Trophoblast cell (in vitro differentiated cells and primary cell): Measurements from ENCODE around the gene TEAD4.

ENCODE experiments used
- DNase-seq, 2 donors: peaks; one replicate each; pipeline ENCODE4 v3.0.0-alpha.2; 2016
- H2AFZ ChIP-seq: 2 replicates; pipeline ENCODE4 v1.6.1; 2013; ENCODE audit warnings: low read length, moderate library complexity, mild to moderate bottlenecking; ENCODE audit not compliant: insufficient read depth, poor library complexity
- H2AK5ac ChIP-seq: 2 replicates; pipeline ENCODE4 v1.6.1; 2013; ENCODE audit warnings: mild to moderate bottlenecking, low read length
- H2BK120ac ChIP-seq: 2 replicates; pipeline ENCODE4 v1.6.1; 2013; ENCODE audit warnings: low read length, mild to moderate bottlenecking, moderate library complexity; ENCODE audit not compliant: insufficient read depth, poor library complexity
- H2BK12ac ChIP-seq: 2 replicates; pipeline ENCODE4 v1.6.1; 2013; ENCODE audit warnings: mild to moderate bottlenecking, low read length, moderate library complexity
- H2BK5ac ChIP-seq: 2 replicates; pipeline ENCODE4 v1.6.1; 2013; ENCODE audit warnings: low read length, low read depth, moderate library complexity, mild to moderate bottlenecking; ENCODE audit not compliant: poor library complexity
- H3K14ac ChIP-seq: 2 replicates; pipeline ENCODE4 v1.6.1; 2013; ENCODE audit warnings: mild to moderate bottlenecking, low read length
- H3K18ac ChIP-seq: 2 replicates; pipeline ENCODE4 v1.6.1; 2013; ENCODE audit warnings: mild to moderate bottlenecking, low read length
- H3K23ac ChIP-seq: 2 replicates; pipeline ENCODE4 v1.6.1; 2013; ENCODE audit warnings: low read length
- H3K27ac ChIP-seq: 2 replicates; pipeline ENCODE4 v1.5.1; 2013; ENCODE audit warnings: low read depth, mild to moderate bottlenecking, inconsistent platforms, low read length, moderate library complexity
- H3K27me3 ChIP-seq: 2 replicates; pipeline ENCODE4 v1.6.1; 2013; ENCODE audit warnings: inconsistent platforms, mild to moderate bottlenecking, low read length, moderate library complexity; ENCODE audit not compliant: insufficient read depth
- H3K36me3 ChIP-seq, 2 experiments: 1 replicate in 1 of 2; 2 replicates in 1 of 2; pipeline ENCODE4 v1.6.1; 2013; ENCODE audit warnings: low read length in 2 of 2, mild to moderate bottlenecking in 2 of 2, moderate library complexity in 1 of 2; ENCODE audit not compliant: insufficient read depth in 2 of 2, control insufficient read depth in 1 of 2
- H3K4ac ChIP-seq: 2 replicates; pipeline ENCODE4 v1.6.1; 2013; ENCODE audit warnings: low read depth, mild to moderate bottlenecking, low read length, moderate library complexity
- H3K4me1 ChIP-seq, 2 experiments: 1 replicate in 1 of 2; 2 replicates in 1 of 2; pipeline ENCODE4 v1.6.1; 2013; ENCODE audit warnings: low read length in 2 of 2, mild to moderate bottlenecking in 2 of 2, moderate library complexity in 1 of 2; ENCODE audit not compliant: insufficient read depth in 2 of 2, control insufficient read depth in 1 of 2
- H3K4me2 ChIP-seq: 2 replicates; pipeline ENCODE4 v1.6.1; 2013; ENCODE audit warnings: inconsistent platforms, mild to moderate bottlenecking, low read length, moderate library complexity
- H3K4me3 ChIP-seq: 2 replicates; pipeline ENCODE4 v1.5.1; 2013; ENCODE audit warnings: mild to moderate bottlenecking, low read depth, low read length, inconsistent platforms
- H3K79me1 ChIP-seq: one replicate; pipeline ENCODE4 v1.6.1; 2013; ENCODE audit warnings: low read length
- H3K79me2 ChIP-seq: 2 replicates; pipeline ENCODE4 v1.6.1; 2013; ENCODE audit warnings: low read length, mild to moderate bottlenecking; ENCODE audit not compliant: control insufficient read depth, insufficient read depth, poor library complexity
- H3K9ac ChIP-seq: 2 replicates; pipeline ENCODE4 v1.6.1; 2013; ENCODE audit warnings: mild to moderate bottlenecking, low read length
- H3K9me3 ChIP-seq: 2 replicates; pipeline ENCODE4 v1.6.1; 2013; ENCODE audit warnings: low read depth, mild to moderate bottlenecking, control low read depth, inconsistent platforms, low read length; ENCODE audit not compliant: insufficient read depth
- H4K12ac ChIP-seq: 2 replicates; pipeline ENCODE4 v1.6.1; 2013; ENCODE audit warnings: low read depth, mild to moderate bottlenecking, low read length, moderate library complexity
- H4K8ac ChIP-seq: 2 replicates; pipeline ENCODE4 v1.6.1; 2013; ENCODE audit warnings: low read depth, mild to moderate bottlenecking, low read length, moderate library complexity
- H4K91ac ChIP-seq: one replicate; pipeline ENCODE4 v1.6.1; 2013; ENCODE audit warnings: low read depth, mild to moderate bottlenecking, low read length, moderate library complexity
- WGBS: extraction: QIAGEN DNeasy Blood & Tissue Kit; methylation state at CpG from one replicate; pipeline ENCODE4 v1.1.7; 2013; ENCODE audit warnings: missing lambda C conversion rate; ENCODE audit not compliant: insufficient read length, insufficient coverage; ENCODE audit errors: extremely low coverage; 5-methylcytosine and 5-hydroxymethylcytosine counted together

The TEAD4 gene

DNA sequence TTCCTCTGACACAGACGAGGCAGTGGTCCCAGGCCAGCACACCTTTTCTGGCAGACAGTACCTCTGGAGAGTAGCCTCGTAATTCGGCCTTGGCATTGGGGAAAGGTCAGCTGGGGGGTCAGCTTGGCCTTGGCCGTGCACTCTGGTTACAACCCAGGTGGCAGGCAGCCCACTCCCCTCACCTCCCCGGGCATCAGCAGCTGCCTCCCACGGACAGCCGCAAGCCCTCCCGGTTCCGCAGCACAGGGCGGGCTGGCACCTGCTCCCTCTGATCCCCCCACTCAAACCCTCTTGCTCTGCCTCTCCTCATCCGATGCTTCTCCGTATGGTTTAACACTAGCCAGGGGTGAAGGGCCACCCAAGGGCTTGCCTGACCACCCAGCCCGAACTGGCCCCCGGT lies 50.6 kb downstream of the TEAD4 start:
- Histone ChIP-seq H2AFZ (no peak overlapping the region), H3K79me1 (no peaks in the 10 kb centered on the region), H3K9me3 (peaks cover 2% of the 10 kb centered on the region), H2BK5ac (no peak overlapping the region), H2BK120ac (no peak overlapping the region), H4K12ac (no peak overlapping the region), H2BK12ac (no peak overlapping the region), H3K9ac (no peak overlapping the region), H3K14ac (no peak overlapping the region), H3K4me2 (no peak overlapping the region), H3K18ac (no peak overlapping the region), H3K4me1 (peaks cover 2 to 4% of the 10 kb centered on the region in 2 experiments), H3K36me3 (peaks cover 17 to 32% of the 10 kb centered on the region in 2 experiments), H3K79me2 (no peaks in the 10 kb centered on the region), H3K27me3 (no peaks in the 10 kb centered on the region), H3K4ac (no peak overlapping the region), H2AK5ac (no peak overlapping the region), H4K8ac (no peak overlapping the region), H3K4me3 (no peak overlapping the region), H4K91ac (no peak overlapping the region), H3K27ac (no peak overlapping the region), H3K23ac (no peak overlapping the region)
- no CpG with 5 or more reads among the region's 14 CpGs for WGBS
- DNase-seq, result no peak

DNA sequence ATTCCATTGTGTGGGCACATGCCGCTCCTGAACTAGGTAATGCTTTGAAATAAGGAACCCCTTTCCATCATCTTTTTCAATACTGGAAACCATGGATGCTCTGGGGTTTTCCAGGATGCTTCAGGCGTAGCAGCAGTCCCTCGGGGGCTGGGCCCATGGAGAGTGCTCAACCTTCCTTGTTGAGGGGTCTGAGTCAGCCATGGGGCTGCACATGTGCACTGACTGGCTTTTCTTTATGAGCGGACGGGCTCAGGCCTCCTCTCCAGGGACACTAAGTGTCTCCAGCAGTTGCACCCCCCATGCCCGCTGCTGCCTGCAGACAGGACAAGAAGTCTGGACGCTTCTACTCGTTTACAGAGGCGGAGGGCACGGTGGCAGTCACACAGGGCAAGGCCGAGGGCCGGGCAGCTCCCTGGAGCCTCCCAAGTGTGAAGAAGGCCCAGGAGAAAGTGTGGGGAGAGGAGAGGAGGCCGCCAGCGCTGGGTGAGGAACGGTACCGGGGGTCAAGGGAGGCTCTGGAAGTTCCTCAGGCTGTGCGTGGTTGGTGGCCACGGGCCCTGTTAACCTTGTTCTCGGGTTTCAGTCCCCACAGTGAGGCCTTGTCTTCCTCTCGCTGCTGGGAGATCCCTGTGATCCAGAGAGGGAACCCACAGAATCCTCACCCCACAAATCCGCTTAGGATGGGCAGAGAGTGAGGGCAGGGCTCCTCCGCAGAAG lies 51.2 kb downstream of the TEAD4 start:
- Histone ChIP-seq H2BK5ac (no peak overlapping the region), H2BK120ac (no peak overlapping the region), H3K18ac (no peak overlapping the region), H3K4me1 (no peaks in the 10 kb centered on the region), H3K79me2 (no peaks in the 10 kb centered on the region), H3K27ac (no peak overlapping the region), H4K91ac (no peak overlapping the region), H3K36me3 (peaks cover 21 to 37% of the 10 kb centered on the region in 2 experiments), H3K4ac (no peak overlapping the region), H3K9ac (no peak overlapping the region), H4K8ac (no peak overlapping the region), H3K4me2 (no peak overlapping the region), H3K79me1 (no peaks in the 10 kb centered on the region), H3K27me3 (no peaks in the 10 kb centered on the region), H4K12ac (no peak overlapping the region), H3K4me3 (no peak overlapping the region), H3K14ac (no peak overlapping the region), H3K23ac (no peak overlapping the region), H3K9me3 (peaks cover 2% of the 10 kb centered on the region), H2AFZ (no peak overlapping the region), H2AK5ac (no peak overlapping the region), H2BK12ac (no peak overlapping the region)
- no peak for DNase-seq
- no CpG with 5 or more reads among the region's 22 CpGs for WGBS

DNA sequence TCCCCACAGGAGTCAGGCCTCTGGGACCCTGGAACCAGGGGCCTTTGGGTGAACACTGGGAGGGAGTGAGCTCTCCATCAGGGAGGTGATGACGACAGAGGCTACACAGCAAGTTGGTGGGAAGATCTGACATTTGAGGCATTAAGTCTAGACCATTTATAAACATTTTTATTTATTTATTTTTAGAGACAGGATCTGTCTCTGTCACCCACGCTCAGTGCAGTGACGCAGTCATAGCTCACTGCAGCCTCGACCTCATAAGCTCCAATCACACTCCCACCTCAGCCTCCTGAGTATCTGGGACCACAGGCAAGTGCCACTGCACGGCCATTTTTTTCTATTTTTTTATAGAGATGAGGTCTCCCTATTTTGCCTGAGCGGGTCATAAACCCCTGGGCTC lies 53.6 kb downstream of the TEAD4 start:
- no peak for DNase-seq
- no peak overlapping the region for H2BK120ac ChIP-seq
- H4K91ac ChIP-seq, result no peak overlapping the region
- H3K4me2 ChIP-seq, result no peak overlapping the region
- no peaks in the 10 kb centered on the region for H3K79me2 ChIP-seq
- H3K27me3 ChIP-seq, result no peaks in the 10 kb centered on the region
- no peaks in the 10 kb centered on the region for H3K4me1 ChIP-seq
- no peak overlapping the region for H2AK5ac ChIP-seq
- H2AFZ ChIP-seq, result no peak overlapping the region
- no peak overlapping the region for H2BK5ac ChIP-seq
- H4K8ac ChIP-seq, result no peak overlapping the region
- no peak overlapping the region for H4K12ac ChIP-seq
- H3K36me3 ChIP-seq, result peaks cover 31 to 43% of the 10 kb centered on the region in 2 experiments
- no peak overlapping the region for H3K27ac ChIP-seq
- H3K4me3 ChIP-seq, result no peak overlapping the region
- H3K79me1 ChIP-seq, result no peaks in the 10 kb centered on the region
- no peak overlapping the region for H3K4ac ChIP-seq
- H3K14ac ChIP-seq, result no peak overlapping the region
- no peak overlapping the region for H3K18ac ChIP-seq
- no CpG with 5 or more reads among the region's 6 CpGs for WGBS
- peaks cover 2% of the 10 kb centered on the region for H3K9me3 ChIP-seq
- no peak overlapping the region for H3K9ac ChIP-seq
- no peak overlapping the region for H3K23ac ChIP-seq
- no peak overlapping the region for H2BK12ac ChIP-seq

DNA sequence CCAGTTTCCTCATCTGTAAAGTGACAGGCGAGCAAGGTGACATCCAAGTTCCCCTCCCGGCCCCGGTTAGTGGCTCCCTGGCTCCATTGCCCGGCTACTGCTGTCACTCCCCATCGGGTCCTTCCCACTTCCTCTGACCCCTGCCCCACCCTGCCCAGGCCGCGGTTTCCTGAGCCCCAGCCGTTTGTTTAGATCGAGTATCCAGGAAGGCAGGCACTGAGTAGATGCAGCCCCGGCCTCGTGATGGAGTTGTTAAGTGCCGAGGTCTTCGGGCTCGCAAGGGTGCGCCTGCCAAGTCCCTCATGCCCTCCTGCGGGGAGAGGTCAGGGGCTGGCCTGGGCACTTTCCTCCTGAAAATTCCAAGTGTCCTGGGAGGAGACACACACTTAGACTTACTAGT lies 55.4 kb downstream of the TEAD4 start:
- Histone ChIP-seq H3K4me2 (no peak overlapping the region), H2BK120ac (no peak overlapping the region), H3K9me3 (peaks cover 2% of the 10 kb centered on the region), H4K8ac (no peak overlapping the region), H3K9ac (no peak overlapping the region), H3K27ac (no peak overlapping the region), H3K4me3 (no peak overlapping the region), H3K18ac (no peak overlapping the region), H2AK5ac (no peak overlapping the region), H2BK12ac (no peak overlapping the region), H3K79me1 (no peaks in the 10 kb centered on the region), H3K4ac (no peak overlapping the region), H3K27me3 (no peaks in the 10 kb centered on the region), H3K14ac (no peak overlapping the region), H3K23ac (no peak overlapping the region), H4K12ac (no peak overlapping the region), H2AFZ (no peak overlapping the region), H3K36me3 (peaks cover 48 to 53% of the 10 kb centered on the region in 2 experiments), H3K79me2 (no peaks in the 10 kb centered on the region), H4K91ac (no peak overlapping the region), H3K4me1 (no peaks in the 10 kb centered on the region), H2BK5ac (no peak overlapping the region)
- DNase-seq, result no peak
- WGBS, result no CpG with 5 or more reads among the region's 16 CpGs
